Left hindlimb (tissue), 1 donor: ENCODE data around the gene TNRC6B.
"Not testable (repeated sequence)": the region's sequence is repeated elsewhere in the genome, so short reads cannot be mapped to it uniquely, and the experiment has no call there.

ENCODE experiments used
- DNase-seq: peaks from one replicate; pipeline ENCODE4 v3.0.0-alpha.2; 2018

Gene TNRC6B

DNA sequence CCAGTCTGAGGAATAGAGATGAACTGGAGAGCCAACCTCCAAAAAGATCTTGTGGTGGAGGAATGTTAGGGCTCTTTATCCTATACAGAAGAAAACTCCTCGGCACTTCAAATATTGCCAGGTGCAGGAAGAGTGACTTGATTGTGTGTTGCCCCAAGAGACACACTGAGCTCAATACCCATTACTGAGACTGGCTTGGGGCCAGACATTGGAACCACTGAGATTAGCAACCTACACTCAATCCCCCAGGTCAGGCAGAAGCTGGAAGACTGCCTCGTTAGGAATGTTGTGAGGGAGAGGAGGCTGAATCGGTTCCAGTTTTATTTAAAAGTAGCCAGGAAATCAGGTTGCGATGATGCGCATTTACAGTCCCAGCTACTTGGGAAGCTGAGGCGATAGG lies 190.3 kb downstream of the TNRC6B start:
- no peak for DNase-seq

DNA sequence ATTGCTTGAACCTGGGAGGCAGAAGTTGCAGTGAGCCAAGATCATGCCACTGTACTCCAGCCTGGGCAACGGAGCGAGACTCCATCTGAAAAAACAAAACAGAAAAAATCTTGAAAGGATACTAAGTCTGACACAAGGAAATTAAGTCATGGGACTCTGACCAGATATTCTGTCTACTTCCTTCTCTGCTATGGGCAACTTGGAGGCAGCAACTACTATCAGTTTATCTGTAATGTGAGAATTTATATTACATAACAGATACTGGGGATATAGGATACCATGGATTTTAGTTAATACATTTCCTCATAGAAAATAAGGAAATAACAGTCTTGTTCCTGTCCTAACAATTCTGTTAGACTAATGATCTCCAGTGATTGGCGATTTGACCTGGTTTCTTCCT lies 191.1 kb downstream of the TNRC6B start:
- DNase-seq: no peak

DNA sequence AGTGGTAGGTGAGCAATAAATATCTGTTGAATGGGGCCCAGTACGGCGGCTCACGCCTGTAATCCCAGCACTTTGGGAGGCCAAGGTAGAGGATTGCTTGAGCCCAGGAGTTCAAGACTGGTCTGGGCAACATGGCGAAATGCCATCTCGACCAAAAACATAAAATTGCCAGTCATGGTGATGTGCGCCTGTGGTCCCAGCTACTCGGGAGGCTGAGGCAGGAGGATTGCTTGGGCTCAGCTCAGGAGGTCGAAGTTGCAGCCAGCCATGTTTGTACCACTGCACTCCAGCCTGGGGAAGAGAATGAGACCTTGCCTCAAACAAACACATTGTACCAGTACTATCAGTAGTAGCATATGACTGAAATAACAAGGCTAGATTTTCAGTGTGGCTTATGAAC lies 196.8 kb downstream of the TNRC6B start:
- no peak for DNase-seq

DNA sequence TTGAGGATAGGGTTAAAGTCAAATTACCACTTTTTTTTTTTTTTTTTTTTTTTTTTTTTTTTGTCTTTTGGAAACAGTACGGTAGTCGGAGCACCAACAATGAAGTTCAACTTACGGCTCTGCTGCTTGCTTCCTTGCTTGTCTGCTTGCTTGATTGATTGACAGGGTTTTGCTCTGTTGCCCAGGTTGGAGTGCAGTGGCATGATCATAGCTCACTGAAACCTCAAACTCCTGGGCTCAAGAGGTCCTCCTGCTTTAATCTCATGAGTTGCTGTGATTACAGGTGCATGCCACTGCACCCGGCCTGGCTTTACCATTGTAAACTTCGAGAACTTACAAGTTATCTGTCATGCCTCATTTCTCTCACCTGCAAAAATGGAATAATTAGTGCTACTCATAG lies 198.4 kb downstream of the TNRC6B start:
- no peak for DNase-seq

DNA sequence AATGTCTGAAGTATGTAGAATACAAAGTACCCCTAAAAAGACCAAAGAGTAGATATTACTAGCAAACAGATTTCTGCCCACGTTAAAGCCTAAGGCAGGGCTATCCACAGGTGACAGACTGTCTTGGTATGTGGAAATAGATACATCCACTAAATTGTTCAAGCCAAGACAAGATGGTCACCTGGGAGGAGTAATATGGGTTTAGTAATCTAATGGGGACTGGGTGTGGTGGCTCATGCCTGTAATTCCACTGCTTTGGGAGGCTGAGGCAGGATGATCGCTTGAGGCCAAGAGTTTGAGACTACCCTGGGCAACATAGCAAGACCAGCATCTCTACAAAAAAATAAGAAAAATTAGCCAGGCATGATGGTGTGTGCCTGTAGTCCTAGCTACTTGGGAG lies 200.2 kb downstream of the TNRC6B start:
- no peak for DNase-seq

DNA sequence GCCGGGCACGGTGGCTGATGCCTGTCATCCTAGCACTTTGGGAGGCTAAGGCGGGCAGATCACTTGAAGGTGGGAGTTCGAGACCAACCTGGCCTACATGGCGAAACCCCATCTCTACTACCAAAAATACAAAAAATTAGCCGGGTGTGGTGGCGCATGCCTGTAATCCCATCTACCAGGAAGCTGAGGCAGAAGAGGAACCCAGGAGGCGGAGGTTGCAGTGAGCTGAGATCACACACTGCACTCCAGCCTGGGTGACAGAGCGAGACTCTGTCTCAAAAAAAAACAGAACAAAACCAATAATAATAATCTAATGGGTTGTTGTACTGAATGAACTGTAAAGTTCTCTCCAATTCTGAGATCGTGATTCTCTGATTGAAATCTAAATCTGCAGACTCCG lies 200.7 kb downstream of the TNRC6B start:
- DNase-seq: not testable (repeated sequence)

DNA sequence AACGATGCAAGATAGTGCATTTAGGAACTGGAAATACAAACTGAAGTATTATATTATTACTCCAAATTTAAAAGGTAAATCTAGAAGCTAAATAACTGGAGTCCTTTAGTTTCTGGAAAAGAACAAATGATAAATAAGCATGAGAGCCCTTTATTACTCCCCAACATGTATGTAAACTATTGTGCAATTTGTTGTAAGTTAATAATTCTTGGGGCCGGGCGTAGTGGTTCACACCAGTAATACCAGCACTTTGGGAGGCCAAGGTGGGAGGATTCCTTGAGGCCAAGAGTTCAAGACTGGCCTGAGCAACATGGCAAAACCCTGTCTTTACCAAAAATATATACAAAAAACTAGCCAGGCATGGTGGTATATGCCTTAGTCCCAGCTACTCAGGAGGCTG lies 203.7 kb downstream of the TNRC6B start:
- DNase-seq: no peak

DNA sequence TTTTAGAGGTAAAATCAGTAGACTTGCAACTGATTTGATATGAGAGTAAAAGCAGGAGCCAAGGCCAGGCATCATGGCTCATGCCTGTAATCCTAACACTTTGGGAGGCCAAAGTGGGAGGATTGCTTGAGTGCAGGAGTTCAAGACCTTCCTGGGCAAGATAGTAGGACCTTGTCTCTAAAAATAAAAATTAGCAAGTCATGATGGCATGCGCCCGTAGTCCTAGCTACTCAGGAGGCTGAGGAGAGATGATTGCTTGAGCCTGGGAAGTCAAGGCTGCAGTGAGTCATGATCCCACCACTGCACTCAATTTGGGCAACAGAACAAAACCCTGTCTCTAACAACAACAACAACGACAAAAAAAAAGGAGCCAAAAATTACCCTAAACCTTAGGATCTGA lies 206.2 kb downstream of the TNRC6B start:
- DNase-seq: no peak

DNA sequence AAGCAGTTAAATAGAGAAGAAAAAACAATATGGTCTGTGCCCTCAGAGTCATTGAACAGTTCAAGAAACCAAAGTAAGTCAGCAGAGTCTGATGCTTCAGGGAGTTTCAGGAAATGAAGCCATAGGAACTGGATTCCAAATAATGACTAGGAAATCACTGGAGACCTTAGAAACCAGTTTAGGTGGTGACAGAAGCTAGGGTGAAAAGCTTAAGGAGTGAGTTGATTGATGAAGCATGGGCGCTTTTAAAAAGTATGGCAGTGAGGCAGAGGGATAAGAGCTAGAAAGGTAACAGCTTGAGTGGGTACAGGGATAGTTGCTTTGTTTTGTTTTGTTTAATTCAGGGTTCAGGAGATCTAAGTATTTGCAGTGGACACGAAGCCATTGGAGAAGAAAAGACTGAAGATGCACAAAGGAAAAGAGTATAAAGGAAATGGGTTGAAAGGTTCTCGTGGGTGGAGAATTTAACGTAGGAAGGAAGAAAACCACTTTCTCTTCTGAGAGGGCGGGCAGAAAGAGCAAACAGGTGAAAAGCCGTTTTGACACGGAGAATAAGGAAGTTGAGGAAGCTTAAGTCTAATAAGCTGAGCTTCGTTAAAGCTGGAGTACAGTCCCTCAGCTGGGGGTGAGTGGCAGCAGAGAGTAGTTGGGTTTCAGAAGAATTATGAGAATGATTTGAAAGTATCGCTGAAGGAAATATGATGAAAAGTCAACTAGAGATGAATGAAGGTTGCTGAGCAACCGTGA lies 207.5 kb downstream of the TNRC6B start:
- DNase-seq: no peak
